Measurements from ENCODE around the gene GSK3B.

GSK3B gene

DNA sequence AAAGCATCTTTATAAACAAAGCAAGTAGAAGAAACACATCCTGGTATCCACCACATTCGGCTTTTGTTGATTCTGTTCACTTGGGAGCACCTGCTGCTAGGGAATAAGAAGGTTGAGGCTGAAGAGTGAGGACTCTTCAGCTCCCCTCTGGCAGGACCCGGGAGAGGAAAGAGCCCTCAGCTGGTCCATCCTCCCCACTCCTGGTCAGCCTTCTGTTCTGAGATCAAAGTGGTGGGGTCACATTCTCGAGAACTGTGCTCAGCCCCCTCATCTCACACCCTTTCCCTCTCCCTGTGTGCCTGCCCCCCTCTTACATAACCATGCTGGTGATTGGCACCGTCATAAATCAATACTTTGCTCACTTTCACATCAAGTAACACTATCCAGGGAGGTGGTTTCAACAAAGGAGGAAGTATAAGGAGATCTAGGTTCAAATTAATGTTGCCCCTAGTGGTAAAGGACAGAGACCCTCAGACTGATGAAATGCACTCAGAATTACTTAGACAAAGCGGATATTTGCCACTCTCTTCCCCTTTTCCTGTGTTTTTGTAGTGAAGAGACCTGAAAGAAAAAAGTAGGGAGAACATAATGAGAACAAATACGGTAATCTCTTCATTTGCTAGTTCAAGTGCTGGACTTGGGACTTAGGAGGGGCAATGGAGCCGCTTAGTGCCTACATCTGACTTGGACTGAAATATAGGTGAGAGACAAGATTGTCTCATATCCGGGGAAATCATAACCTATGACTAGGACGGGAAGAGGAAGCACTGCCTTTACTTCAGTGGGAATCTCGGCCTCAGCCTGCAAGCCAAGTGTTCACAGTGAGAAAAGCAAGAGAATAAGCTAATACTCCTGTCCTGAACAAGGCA, 312.7 kb downstream of the GSK3B start, which contains the start of gene NR1I2:
NR1I2 (plus strand) TSS at position 772 of the 869 bp plus-strand sequence.
- TF ChIP-seq, protein P1, sequence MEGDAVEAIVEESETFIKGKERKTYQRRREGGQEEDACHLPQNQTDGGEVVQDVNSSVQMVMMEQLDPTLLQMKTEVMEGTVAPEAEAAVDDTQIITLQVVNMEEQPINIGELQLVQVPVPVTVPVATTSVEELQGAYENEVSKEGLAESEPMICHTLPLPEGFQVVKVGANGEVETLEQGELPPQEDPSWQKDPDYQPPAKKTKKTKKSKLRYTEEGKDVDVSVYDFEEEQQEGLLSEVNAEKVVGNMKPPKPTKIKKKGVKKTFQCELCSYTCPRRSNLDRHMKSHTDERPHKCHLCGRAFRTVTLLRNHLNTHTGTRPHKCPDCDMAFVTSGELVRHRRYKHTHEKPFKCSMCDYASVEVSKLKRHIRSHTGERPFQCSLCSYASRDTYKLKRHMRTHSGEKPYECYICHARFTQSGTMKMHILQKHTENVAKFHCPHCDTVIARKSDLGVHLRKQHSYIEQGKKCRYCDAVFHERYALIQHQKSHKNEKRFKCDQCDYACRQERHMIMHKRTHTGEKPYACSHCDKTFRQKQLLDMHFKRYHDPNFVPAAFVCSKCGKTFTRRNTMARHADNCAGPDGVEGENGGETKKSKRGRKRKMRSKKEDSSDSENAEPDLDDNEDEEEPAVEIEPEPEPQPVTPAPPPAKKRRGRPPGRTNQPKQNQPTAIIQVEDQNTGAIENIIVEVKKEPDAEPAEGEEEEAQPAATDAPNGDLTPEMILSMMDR (conservative IDR thresholded peaks at IDR 0.05; ENCODE audit: low read depth, low read length): no peak
- no peak for DNase-seq (ENCODE audit: low read depth)
- no peak within 1 kb of the TSS for H3K4me3 ChIP-seq (ENCODE audit: low read depth, low read length)

DNA sequence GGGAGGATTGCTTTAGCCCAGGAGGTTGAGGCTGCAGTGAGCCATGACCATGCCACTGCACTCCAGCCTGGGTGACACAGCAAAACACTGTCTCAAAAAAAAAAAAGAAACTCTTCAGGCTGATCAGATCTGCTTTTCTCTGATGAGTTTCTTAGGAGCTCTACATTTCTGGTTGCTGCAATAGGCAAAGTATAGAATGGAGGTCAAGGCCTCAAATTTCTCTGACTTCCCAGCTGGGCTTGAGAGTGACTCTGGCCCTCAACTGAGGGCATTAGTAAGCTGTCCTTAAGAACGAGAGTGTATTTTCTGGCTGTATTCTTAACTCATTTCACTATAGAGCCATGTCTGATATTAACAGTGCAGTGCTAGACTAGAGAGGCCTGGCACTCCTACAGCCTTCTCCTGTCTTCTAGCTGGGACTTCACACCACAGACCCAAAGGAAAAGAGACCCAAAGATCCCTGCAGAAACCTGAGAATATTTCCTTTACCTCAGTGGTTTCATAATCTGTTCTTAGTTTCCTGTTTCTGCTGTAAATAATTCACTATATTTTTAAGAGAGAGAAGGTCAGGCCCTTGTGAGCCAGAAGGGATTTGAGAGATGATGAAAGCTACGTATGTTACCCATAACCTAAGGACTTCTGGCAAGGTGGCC, 314.4 kb downstream of the GSK3B start:
- peak; percentile 15 for DNase-seq (ENCODE audit: low read depth)
- H3K4me3 ChIP-seq (ENCODE audit: low read depth, low read length): no peak overlapping the region
- TF ChIP-seq, protein P1 (conservative IDR thresholded peaks at IDR 0.05; ENCODE audit: low read depth, low read length): no peak

DNA sequence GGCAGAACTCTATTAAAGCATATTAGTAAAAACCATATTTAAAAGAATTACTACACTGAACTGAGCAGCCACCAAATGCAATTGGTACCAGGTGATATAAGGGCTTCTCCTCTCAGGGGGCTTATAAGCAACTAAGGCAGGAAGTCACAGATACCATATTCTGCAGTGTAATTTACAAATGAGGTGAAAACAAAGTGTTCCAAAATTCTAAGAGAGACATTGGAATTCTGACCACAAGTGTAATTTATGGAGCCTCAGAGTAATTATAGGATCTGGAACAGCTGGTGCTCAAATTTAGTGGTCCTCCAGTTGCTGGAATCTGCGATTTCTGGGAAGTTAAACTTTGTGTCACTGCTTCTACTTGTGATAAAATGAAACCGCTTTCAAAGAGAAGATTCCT, 315.4 kb downstream of the GSK3B start:
- DNase-seq (ENCODE audit: low read depth): no peak
- no peak overlapping the region for H3K4me3 ChIP-seq (ENCODE audit: low read depth, low read length)
- TF ChIP-seq, protein P1 (conservative IDR thresholded peaks at IDR 0.05; ENCODE audit: low read depth, low read length): no peak

DNA sequence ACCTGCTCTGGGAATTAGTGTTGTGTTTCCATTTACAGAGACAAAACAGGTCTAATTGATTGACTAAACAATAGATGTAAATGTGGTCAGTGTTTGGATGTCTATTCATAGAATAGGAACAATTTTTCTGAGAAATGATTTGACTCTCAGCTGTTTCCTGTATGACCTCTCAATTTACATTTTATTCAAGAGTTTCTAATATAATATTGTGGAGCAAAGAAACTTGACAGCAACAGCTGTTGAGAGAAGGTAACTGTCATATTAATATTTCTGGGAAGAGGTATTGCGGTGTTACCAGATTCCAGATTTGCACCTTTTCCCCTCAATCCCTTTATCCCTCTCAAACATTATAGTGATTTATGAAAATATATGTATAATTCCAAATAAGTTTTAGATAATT, 316.1 kb downstream of the GSK3B start:
- no peak for DNase-seq (ENCODE audit: low read depth)
- no peak overlapping the region for H3K4me3 ChIP-seq (ENCODE audit: low read depth, low read length)
- TF ChIP-seq, protein P1 (conservative IDR thresholded peaks at IDR 0.05; ENCODE audit: low read depth, low read length): no peak

DNA sequence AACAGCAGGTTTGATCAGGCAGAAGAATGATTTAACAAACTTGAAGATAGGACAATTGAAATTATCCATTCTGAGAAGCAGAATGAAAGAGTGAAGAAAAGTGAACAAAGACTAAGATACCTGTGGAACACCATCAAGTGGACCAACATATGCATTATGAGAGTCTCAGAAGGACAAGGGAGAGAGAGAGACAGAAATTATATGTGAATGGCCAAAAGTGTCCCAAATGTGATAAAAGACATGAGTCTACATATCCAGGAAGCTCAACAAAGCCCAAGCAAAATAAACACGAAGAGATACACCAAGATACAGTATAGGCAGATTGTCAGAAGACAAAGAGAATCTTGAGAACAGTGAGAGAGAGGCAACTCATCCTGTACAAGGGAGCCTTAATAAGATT, 317.9 kb downstream of the GSK3B start:
- TF ChIP-seq, protein P1 (conservative IDR thresholded peaks at IDR 0.05; ENCODE audit: low read depth, low read length): no peak
- H3K4me3 ChIP-seq (ENCODE audit: low read depth, low read length): no peak overlapping the region

DNA sequence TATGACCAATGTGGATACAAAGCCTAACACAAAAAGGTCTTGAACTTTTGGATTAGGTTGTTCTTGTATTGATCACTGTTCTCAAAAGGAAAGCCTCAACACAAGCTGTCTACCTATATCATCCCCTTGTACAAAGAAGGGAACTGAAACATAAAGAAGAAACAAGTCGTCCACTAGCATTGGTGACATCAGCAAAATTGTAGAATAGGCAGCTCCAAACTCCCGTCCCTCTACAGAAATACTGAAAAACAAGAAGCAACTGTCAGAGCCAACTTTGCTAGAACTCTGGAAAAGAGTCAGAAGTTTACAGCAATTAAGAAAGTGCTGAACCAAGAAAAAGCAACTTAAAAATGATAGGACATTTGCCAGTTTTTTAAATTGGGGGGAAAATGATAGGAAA, 319.8 kb downstream of the GSK3B start:
- DNase-seq (ENCODE audit: low read depth): no peak
- TF ChIP-seq, protein P1 (conservative IDR thresholded peaks at IDR 0.05; ENCODE audit: low read depth, low read length): no peak
- H3K4me3 ChIP-seq (ENCODE audit: low read depth, low read length): no peak overlapping the region

More for the DNA sequence above, 317.9 kb downstream of the GSK3B start:
- DNase-seq (ENCODE audit: low read depth): no peak

Data from choroid plexus epithelial cell (primary cell).